Measurements from ENCODE around the gene HIC1.

HIC1 gene

GRCh38 chr17:2033153-2033552 is 21.8 kb upstream of the HIC1 start:
- H2AFZ ChIP-seq (ENCODE audit: insufficient read depth, low read length, poor library complexity), result no peak overlapping the region
- peaks cover 7 to 9% of the 10 kb centered on the region in 2 experiments for H3K36me3 ChIP-seq (ENCODE audit: control insufficient read depth in 1 of 2, insufficient read depth in 2 of 2, low read length in 2 of 2)
- no peak overlapping the region for H4K8ac ChIP-seq (ENCODE audit: low read depth, low read length)
- peaks cover 2% of the 10 kb centered on the region for H3K9me3 ChIP-seq (ENCODE audit: insufficient read depth, low read depth, low read length)
- no peak overlapping the region for H2BK12ac ChIP-seq (ENCODE audit: low read length)
- H3K79me1 ChIP-seq (ENCODE audit: low read length), result peaks cover 4% of the 10 kb centered on the region
- no peak overlapping the region for H2BK5ac ChIP-seq (ENCODE audit: low read depth, low read length, poor library complexity)
- H4K91ac ChIP-seq (ENCODE audit: low read depth, low read length), result no peak overlapping the region
- H3K14ac ChIP-seq (ENCODE audit: low read length), result no peak overlapping the region
- H3K4me1 ChIP-seq (ENCODE audit: control insufficient read depth in 1 of 2, insufficient read depth in 2 of 2, low read length in 2 of 2), result peaks cover 3 to 8% of the 10 kb centered on the region in 2 experiments
- WGBS (ENCODE audit: extremely low coverage, insufficient coverage, insufficient read length), result no CpG with 5 or more reads among the region's 7 CpGs
- H3K4me2 ChIP-seq (ENCODE audit: low read length), result no peak overlapping the region
- no peak overlapping the region for H3K4ac ChIP-seq (ENCODE audit: low read depth, low read length)
- H3K27ac ChIP-seq (ENCODE audit: low read depth, low read length), result no peak overlapping the region
- H3K9ac ChIP-seq (ENCODE audit: low read length), result no peak overlapping the region
- no peak overlapping the region for H3K4me3 ChIP-seq (ENCODE audit: low read depth, low read length)
- H2BK120ac ChIP-seq (ENCODE audit: insufficient read depth, low read length, poor library complexity), result no peak overlapping the region
- DNase-seq, result peak; percentile 13 to 30
- no peak overlapping the region for H3K18ac ChIP-seq (ENCODE audit: low read length)
- H3K27me3 ChIP-seq (ENCODE audit: insufficient read depth, low read length), result no peaks in the 10 kb centered on the region
- H4K12ac ChIP-seq (ENCODE audit: low read depth, low read length), result no peak overlapping the region
- H2AK5ac ChIP-seq (ENCODE audit: low read length), result no peak overlapping the region
- peaks cover 3% of the 10 kb centered on the region for H3K79me2 ChIP-seq (ENCODE audit: control insufficient read depth, insufficient read depth, low read length, poor library complexity)
- no peak overlapping the region for H3K23ac ChIP-seq (ENCODE audit: low read length)

GRCh38 chr17:2034157-2034556 is 20.7 kb upstream of the HIC1 start:
- H4K12ac ChIP-seq (ENCODE audit: low read depth, low read length), result no peak overlapping the region
- no peak overlapping the region for H2BK5ac ChIP-seq (ENCODE audit: low read depth, low read length, poor library complexity)
- no peak overlapping the region for H4K91ac ChIP-seq (ENCODE audit: low read depth, low read length)
- H2BK120ac ChIP-seq (ENCODE audit: insufficient read depth, low read length, poor library complexity), result no peak overlapping the region
- H3K23ac ChIP-seq (ENCODE audit: low read length), result no peak overlapping the region
- H3K4ac ChIP-seq (ENCODE audit: low read depth, low read length), result no peak overlapping the region
- H2AK5ac ChIP-seq (ENCODE audit: low read length), result no peak overlapping the region
- H2BK12ac ChIP-seq (ENCODE audit: low read length), result no peak overlapping the region
- H3K18ac ChIP-seq (ENCODE audit: low read length), result no peak overlapping the region
- H3K4me1 ChIP-seq (ENCODE audit: control insufficient read depth in 1 of 2, insufficient read depth in 2 of 2, low read length in 2 of 2), result peaks cover 3 to 8% of the 10 kb centered on the region in 2 experiments
- no peak overlapping the region for H3K14ac ChIP-seq (ENCODE audit: low read length)
- no CpG with 5 or more reads among the region's 7 CpGs for WGBS (ENCODE audit: extremely low coverage, insufficient coverage, insufficient read length)
- H3K9me3 ChIP-seq (ENCODE audit: insufficient read depth, low read depth, low read length), result peaks cover 2% of the 10 kb centered on the region
- no peak overlapping the region for H3K9ac ChIP-seq (ENCODE audit: low read length)
- H2AFZ ChIP-seq (ENCODE audit: insufficient read depth, low read length, poor library complexity), result no peak overlapping the region
- peaks cover 3% of the 10 kb centered on the region for H3K79me2 ChIP-seq (ENCODE audit: control insufficient read depth, insufficient read depth, low read length, poor library complexity)
- no peak overlapping the region for H3K4me3 ChIP-seq (ENCODE audit: low read depth, low read length)
- H3K27me3 ChIP-seq (ENCODE audit: insufficient read depth, low read length), result no peaks in the 10 kb centered on the region
- no peak overlapping the region for H4K8ac ChIP-seq (ENCODE audit: low read depth, low read length)
- no peak overlapping the region for H3K4me2 ChIP-seq (ENCODE audit: low read length)
- H3K27ac ChIP-seq (ENCODE audit: low read depth, low read length), result no peak overlapping the region
- peaks cover 4% of the 10 kb centered on the region for H3K79me1 ChIP-seq (ENCODE audit: low read length)
- DNase-seq, result no peak
- peaks cover 7 to 12% of the 10 kb centered on the region in 2 experiments for H3K36me3 ChIP-seq (ENCODE audit: control insufficient read depth in 1 of 2, insufficient read depth in 2 of 2, low read length in 2 of 2)

GRCh38 chr17:2034806-2035540 is 19.9 kb upstream of the HIC1 start:
- Histone ChIP-seq H4K8ac (ENCODE audit: low read depth, low read length) (no peak overlapping the region), H3K23ac (ENCODE audit: low read length) (no peak overlapping the region), H3K4ac (ENCODE audit: low read depth, low read length) (no peak overlapping the region), H3K4me1 (ENCODE audit: control insufficient read depth in 1 of 2, insufficient read depth in 2 of 2, low read length in 2 of 2) (peaks cover 3 to 4% of the 10 kb centered on the region in 2 experiments), H2BK5ac (ENCODE audit: low read depth, low read length, poor library complexity) (no peak overlapping the region), H3K27ac (ENCODE audit: low read depth, low read length) (no peak overlapping the region), H4K12ac (ENCODE audit: low read depth, low read length) (no peak overlapping the region), H2AK5ac (ENCODE audit: low read length) (no peak overlapping the region), H2BK120ac (ENCODE audit: insufficient read depth, low read length, poor library complexity) (no peak overlapping the region), H3K9me3 (ENCODE audit: insufficient read depth, low read depth, low read length) (no peaks in the 10 kb centered on the region), H3K4me2 (ENCODE audit: low read length) (no peak overlapping the region), H3K4me3 (ENCODE audit: low read depth, low read length) (no peak overlapping the region), H4K91ac (ENCODE audit: low read depth, low read length) (no peak overlapping the region), H3K14ac (ENCODE audit: low read length) (no peak overlapping the region), H3K79me1 (ENCODE audit: low read length) (peaks cover 4% of the 10 kb centered on the region), H2BK12ac (ENCODE audit: low read length) (no peak overlapping the region), H3K18ac (ENCODE audit: low read length) (no peak overlapping the region), H3K9ac (ENCODE audit: low read length) (no peak overlapping the region), H3K36me3 (ENCODE audit: control insufficient read depth in 1 of 2, insufficient read depth in 2 of 2, low read length in 2 of 2) (peaks cover 7 to 12% of the 10 kb centered on the region in 2 experiments), H2AFZ (ENCODE audit: insufficient read depth, low read length, poor library complexity) (no peak overlapping the region), H3K79me2 (ENCODE audit: control insufficient read depth, insufficient read depth, low read length, poor library complexity) (peaks cover 3% of the 10 kb centered on the region), H3K27me3 (ENCODE audit: insufficient read depth, low read length) (no peaks in the 10 kb centered on the region)
- no CpG with 5 or more reads among the region's 9 CpGs for whole genome bisulfite sequencing (ENCODE audit: extremely low coverage, insufficient coverage, insufficient read length)
- DNase-seq, result no peak

GRCh38 chr17:2035541-2036488 is 19.1 kb upstream of the HIC1 start:
- peaks cover under 1 to 2% of the 10 kb centered on the region in 2 experiments for H3K4me1 ChIP-seq (ENCODE audit: control insufficient read depth in 1 of 2, insufficient read depth in 2 of 2, low read length in 2 of 2)
- H3K18ac ChIP-seq (ENCODE audit: low read length), result no peak overlapping the region
- no peak overlapping the region for H2AFZ ChIP-seq (ENCODE audit: insufficient read depth, low read length, poor library complexity)
- no peak overlapping the region for H3K14ac ChIP-seq (ENCODE audit: low read length)
- H3K27me3 ChIP-seq (ENCODE audit: insufficient read depth, low read length), result no peaks in the 10 kb centered on the region
- no peak overlapping the region for H3K4me2 ChIP-seq (ENCODE audit: low read length)
- peaks cover 7 to 12% of the 10 kb centered on the region in 2 experiments for H3K36me3 ChIP-seq (ENCODE audit: control insufficient read depth in 1 of 2, insufficient read depth in 2 of 2, low read length in 2 of 2)
- no peak overlapping the region for H4K12ac ChIP-seq (ENCODE audit: low read depth, low read length)
- no peak overlapping the region for H2BK5ac ChIP-seq (ENCODE audit: low read depth, low read length, poor library complexity)
- no peak overlapping the region for H4K8ac ChIP-seq (ENCODE audit: low read depth, low read length)
- no peak overlapping the region for H2AK5ac ChIP-seq (ENCODE audit: low read length)
- H4K91ac ChIP-seq (ENCODE audit: low read depth, low read length), result no peak overlapping the region
- no peak overlapping the region for H3K9ac ChIP-seq (ENCODE audit: low read length)
- WGBS (ENCODE audit: extremely low coverage, insufficient coverage, insufficient read length), result no CpG with 5 or more reads among the region's 29 CpGs
- no peak overlapping the region for H2BK120ac ChIP-seq (ENCODE audit: insufficient read depth, low read length, poor library complexity)
- H3K9me3 ChIP-seq (ENCODE audit: insufficient read depth, low read depth, low read length), result no peaks in the 10 kb centered on the region
- H3K4me3 ChIP-seq (ENCODE audit: low read depth, low read length), result no peak overlapping the region
- H3K79me1 ChIP-seq (ENCODE audit: low read length), result no peaks in the 10 kb centered on the region
- no peak overlapping the region for H3K27ac ChIP-seq (ENCODE audit: low read depth, low read length)
- H2BK12ac ChIP-seq (ENCODE audit: low read length), result no peak overlapping the region
- no peaks in the 10 kb centered on the region for H3K79me2 ChIP-seq (ENCODE audit: control insufficient read depth, insufficient read depth, low read length, poor library complexity)
- H3K23ac ChIP-seq (ENCODE audit: low read length), result no peak overlapping the region
- no peak overlapping the region for H3K4ac ChIP-seq (ENCODE audit: low read depth, low read length)
- no peak for DNase-seq

All from trophoblast cell (in vitro differentiated cells and primary cell).